HG03060 (cell line): ENCODE results near the gene SLC40A1.

Source experiments
- ATAC-seq: cut with Tn5 transposase; IDR thresholded peaks from one replicate; pipeline ENCODE4 v1.9.1; 2021; ENCODE audit warnings: low read depth, moderate number of reproducible peaks; ENCODE audit not compliant: unreplicated experiment

Gene SLC40A1

DNA sequence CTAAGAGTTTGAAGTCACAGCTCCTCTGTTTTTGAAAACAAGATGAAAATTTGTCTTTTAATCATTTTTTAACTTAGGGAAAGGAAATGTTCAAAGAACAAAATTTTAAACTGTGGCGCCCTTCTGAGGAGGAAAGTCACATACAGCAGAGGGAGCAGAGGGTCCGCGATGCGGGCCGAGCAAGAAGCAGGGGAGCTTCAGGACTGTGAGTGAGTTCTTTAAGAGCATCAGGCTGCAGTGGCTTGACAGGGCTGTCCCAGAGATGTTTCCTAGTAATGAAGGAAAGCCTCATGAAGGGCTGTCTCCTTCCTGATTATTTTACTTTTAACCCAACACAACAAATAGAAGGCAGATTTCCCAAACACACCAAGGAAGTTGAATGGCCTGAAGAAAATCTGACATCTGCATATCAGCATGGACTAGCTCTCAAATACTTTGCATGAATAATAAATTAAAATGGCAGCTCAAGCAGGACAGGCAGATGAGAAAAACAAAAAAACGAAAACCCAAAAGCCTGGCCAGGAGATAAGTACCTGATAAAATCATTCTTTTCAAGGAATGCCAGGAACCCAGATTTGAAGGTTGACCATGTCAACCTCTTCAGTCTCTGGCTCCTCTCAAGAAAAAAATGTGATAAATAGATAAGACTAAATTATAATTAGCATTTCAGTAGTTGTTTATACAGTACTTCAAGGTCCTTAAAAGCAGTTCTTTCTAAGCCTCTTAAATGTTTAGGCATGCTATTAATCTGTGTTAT lies 60.8 kb downstream of the SLC40A1 start:
- no peak for ATAC-seq

DNA sequence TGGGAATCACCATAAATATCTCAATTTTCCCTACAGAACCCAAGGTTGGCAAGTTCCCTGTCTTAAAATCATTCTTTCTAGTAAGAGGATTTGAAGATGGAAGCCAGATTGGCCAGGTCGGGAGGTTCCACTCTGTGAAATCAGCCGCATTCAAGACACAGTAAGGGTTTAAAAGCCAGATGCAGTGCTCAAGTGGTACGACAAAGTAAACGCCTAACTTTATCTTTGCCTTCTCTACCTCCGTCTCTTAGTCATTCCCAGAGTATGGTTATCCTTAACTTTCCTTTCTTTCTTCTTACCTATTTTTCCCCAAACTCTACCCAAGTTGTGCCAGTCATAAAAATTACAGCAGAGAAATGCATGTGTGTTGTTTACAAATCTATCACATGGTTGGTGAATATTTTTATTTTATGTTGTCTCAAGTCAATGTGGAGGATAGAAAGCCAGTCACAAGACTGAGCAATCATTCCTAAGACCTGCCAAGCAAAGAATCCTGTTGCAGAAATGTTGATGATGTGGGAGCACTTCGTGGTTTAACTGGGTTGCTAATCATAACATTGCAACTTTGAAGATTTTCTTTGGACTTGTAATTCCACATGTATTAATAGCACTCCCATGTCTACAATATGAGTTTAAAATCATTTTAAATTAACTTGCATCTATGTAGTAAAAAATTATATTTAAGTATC lies 62.6 kb downstream of the SLC40A1 start:
- no peak for ATAC-seq

DNA sequence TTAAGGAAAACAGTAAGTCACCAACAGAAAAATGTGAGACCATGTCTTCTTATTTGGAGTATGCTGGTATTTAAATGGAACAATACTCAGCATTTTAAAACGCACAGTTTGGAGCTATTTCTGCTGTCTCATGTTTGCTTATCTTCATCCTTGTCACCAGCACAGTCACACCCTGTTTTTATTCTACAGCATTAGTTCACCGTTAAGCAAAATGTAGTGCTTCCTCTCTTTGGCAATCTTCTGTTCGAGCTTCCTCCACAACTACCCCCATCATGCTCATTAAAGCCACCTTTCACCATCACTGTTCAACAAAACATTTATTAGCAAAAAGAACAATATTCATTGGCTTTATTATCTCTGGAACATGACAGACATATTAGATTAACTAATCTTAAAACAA lies 64.0 kb downstream of the SLC40A1 start:
- no peak for ATAC-seq

DNA sequence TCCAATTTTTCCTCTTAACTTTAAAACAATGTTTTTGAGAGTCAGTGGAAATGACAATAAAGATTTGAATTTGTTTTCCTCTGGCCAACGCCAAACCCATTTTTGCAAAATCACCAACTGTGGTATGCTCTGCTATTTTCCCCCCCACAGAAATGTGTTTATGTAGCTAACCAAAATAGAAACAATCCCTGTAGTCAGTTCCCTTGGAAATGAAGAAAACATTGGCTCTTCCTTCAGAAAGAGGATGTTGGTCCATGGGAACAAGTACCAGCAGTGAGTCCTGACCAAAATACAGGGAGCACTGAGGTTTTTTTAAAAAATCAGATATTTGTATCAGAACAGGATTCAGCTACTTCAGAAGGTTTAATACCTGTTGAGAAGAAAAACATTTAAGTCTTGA lies 65.3 kb downstream of the SLC40A1 start:
- ATAC-seq = no peak

DNA sequence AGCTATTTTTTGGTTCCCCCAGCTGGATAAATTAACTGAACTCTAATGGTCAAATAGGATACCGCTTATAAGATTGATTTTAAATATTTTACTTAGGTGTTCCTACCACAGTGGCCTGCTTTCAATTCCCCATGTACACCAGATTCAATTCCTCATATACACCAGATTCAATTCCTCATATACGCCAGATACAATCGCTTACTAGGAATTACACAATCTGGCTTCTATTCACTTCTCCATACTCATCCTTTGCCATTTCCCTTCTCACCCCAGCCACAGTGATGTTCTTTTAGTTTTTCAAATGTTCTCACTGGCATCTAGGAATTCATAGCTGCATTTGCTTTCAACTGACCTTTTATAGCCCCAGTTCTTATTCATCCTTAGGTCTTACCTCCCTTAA lies 66.5 kb downstream of the SLC40A1 start:
- ATAC-seq = no peak

DNA sequence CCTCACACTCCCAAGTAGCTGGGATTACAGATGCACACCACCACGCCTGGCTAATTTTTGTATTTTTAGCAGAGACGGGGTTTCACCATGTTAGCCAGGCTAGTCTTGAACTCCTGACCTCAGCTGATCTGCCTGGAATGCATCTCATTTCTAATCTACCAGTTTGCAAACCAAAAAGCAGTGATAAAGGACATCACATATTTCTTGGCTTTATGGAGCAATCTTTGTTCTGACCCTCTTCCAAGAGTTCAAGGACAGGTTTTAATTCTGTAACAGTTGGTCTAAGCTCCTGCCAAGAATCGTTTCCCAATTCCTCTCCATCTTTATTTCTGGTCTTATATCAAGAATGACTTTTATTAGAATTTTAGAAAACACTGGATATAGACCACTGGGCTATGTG lies 67.7 kb downstream of the SLC40A1 start:
- ATAC-seq = no peak

DNA sequence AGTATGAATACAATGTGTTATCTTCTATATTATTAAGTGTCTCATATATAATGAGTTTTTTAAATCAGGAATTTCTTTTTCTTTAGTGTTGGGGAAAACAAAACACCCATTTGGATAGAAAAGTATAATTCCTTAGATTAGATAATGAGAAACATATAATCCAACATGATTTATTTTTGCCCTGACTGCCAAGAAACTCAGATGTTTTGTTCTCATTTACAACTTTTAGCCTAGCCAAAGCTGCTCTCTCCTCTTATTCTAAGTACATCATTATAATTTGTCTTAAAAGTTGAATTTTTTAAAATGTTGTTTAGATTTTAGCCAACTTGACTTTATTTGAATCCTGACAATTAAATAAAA lies 68.6 kb downstream of the SLC40A1 start:
- no peak for ATAC-seq

DNA sequence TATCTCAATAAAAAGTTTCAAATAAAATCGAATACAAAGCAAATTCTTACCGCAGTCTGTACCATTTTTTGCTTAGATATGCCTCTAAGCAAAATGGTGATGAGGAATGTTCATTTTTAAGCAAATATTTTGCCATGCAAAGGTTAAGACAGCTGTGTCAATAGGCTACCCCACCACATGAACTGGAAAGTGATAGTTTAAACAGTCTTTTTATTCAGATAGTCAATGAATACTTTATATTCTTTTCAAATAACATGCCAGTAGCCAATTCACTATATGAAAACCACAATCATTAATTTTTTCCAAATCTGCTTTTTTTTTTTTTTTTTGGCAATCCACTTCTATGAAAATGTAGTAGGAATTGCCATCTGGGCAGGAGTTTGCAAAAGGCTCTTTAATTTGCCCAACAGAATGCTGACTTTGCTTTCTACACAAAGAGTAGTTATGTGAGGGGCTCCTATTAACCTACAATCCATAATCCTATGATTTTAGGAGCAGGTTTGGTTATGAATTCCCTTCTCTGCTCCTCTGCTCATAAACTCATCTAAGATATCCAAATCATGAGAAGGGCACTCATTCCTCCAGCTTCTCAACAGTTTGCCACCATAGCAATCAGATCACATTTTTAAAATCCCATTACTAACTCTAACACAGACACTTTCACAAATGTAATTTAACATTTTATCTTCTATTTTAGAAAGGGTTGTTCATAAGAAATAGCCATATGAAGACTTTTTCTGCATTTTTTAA lies 69.2 kb downstream of the SLC40A1 start:
- no peak for ATAC-seq
